ENCODE data around the gene TRAPPC12.

TRAPPC12 gene

GRCh38 chr2:3396920-3397559 lies 17.5 kb downstream of the TRAPPC12 start:
- H3K27me3 ChIP-seq (ENCODE audit: insufficient read depth, low read length, poor library complexity) = no peaks in the 10 kb centered on the region
- H2AK5ac ChIP-seq (ENCODE audit: low read length) = no peak overlapping the region
- H3K18ac ChIP-seq (ENCODE audit: low read length) = no peak overlapping the region
- no peak overlapping the region for H3K9ac ChIP-seq (ENCODE audit: low read length)
- no peak overlapping the region for H2BK5ac ChIP-seq (ENCODE audit: low read length)
- no peak overlapping the region for H4K8ac ChIP-seq (ENCODE audit: low read depth, low read length)
- DNase-seq = no peak
- no peak overlapping the region for H2BK15ac ChIP-seq (replicated peaks; ENCODE audit: low read depth)
- no CpG with 5 or more reads among the region's 1 CpG for whole genome bisulfite sequencing (ENCODE audit: extremely low coverage, insufficient coverage, low lambda C conversion rate)
- H3K4me3 ChIP-seq (ENCODE audit: low read length) = no peak overlapping the region
- no peak overlapping the region for H3K56ac ChIP-seq (ENCODE audit: low read length)
- H3K4ac ChIP-seq (ENCODE audit: low read depth, low read length) = no peak overlapping the region
- H3K4me2 ChIP-seq (ENCODE audit: low read length) = no peak overlapping the region
- no peak overlapping the region for H4K5ac ChIP-seq (ENCODE audit: low read length)
- H3K27ac ChIP-seq (ENCODE audit: low read depth, low read length) = no peak overlapping the region
- H3K79me1 ChIP-seq (ENCODE audit: low read length) = peaks cover 9% of the 10 kb centered on the region
- no peaks in the 10 kb centered on the region for H3K79me2 ChIP-seq (ENCODE audit: control insufficient read depth, insufficient read depth, low read length)
- peaks cover 2% of the 10 kb centered on the region for H3K4me1 ChIP-seq (ENCODE audit: control insufficient read depth, low read depth, low read length)
- H2BK120ac ChIP-seq (ENCODE audit: low read depth, low read length) = no peak overlapping the region
- peaks cover 1% of the 10 kb centered on the region for H3K36me3 ChIP-seq (ENCODE audit: control insufficient read depth, insufficient read depth, low read length)
- H3K23ac ChIP-seq (ENCODE audit: low read length) = no peak overlapping the region

- Histone ChIP-seq H4K8ac (ENCODE audit: low read depth, low read length) (no peak overlapping the region), H3K56ac (ENCODE audit: low read length) (no peak overlapping the region), H3K27ac (ENCODE audit: low read depth, low read length) (no peak overlapping the region), H2AK5ac (ENCODE audit: low read length) (no peak overlapping the region), H2BK15ac (replicated peaks; ENCODE audit: low read depth) (no peak overlapping the region), H3K18ac (ENCODE audit: low read length) (no peak overlapping the region), H2BK5ac (ENCODE audit: low read length) (no peak overlapping the region), H3K4me2 (ENCODE audit: low read length) (no peak overlapping the region), H3K9ac (ENCODE audit: low read length) (no peak overlapping the region), H2BK120ac (ENCODE audit: low read depth, low read length) (no peak overlapping the region), H3K79me2 (ENCODE audit: control insufficient read depth, insufficient read depth, low read length) (no peaks in the 10 kb centered on the region), H3K4me1 (ENCODE audit: control insufficient read depth, low read depth, low read length) (peaks cover 2% of the 10 kb centered on the region), H3K27me3 (ENCODE audit: insufficient read depth, low read length, poor library complexity) (no peaks in the 10 kb centered on the region), H3K23ac (ENCODE audit: low read length) (no peak overlapping the region), H4K5ac (ENCODE audit: low read length) (no peak overlapping the region), H3K4me3 (ENCODE audit: low read length) (no peak overlapping the region), H3K4ac (ENCODE audit: low read depth, low read length) (no peak overlapping the region), H3K36me3 (ENCODE audit: control insufficient read depth, insufficient read depth, low read length) (peaks cover 3% of the 10 kb centered on the region), H3K79me1 (ENCODE audit: low read length) (peaks cover 8% of the 10 kb centered on the region)
- WGBS (ENCODE audit: extremely low coverage, insufficient coverage, low lambda C conversion rate) = no CpG with 5 or more reads among the region's 5 CpGs
- peak; percentile 61 for DNase-seq
These were observed 19.4 kb downstream of the TRAPPC12 start for GRCh38 chr2:3398857-3399256.

DNA sequence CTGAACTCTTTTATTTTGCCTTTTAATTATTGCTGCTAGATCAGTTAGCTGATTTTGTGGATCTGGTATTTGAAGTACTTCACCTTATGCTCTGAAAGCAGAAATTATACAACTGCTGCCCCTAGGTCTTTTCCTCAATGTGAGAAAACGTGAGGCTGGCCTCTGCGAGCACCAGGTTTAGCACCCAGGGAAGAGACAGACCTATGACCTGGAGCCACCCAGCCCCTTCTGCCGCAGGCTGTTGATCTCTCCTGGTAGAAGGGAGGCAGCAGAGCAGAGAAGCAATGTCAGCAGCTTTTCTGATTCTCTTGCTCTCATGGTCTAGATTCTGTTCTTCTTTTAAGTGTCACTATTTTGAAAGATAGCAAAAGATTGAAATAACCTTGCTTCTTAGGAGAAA lies 19.9 kb downstream of the TRAPPC12 start:
- peaks cover 8% of the 10 kb centered on the region for H3K79me1 ChIP-seq (ENCODE audit: low read length)
- no peak overlapping the region for H3K4me3 ChIP-seq (ENCODE audit: low read length)
- peaks cover 2% of the 10 kb centered on the region for H3K36me3 ChIP-seq (ENCODE audit: control insufficient read depth, insufficient read depth, low read length)

DNA sequence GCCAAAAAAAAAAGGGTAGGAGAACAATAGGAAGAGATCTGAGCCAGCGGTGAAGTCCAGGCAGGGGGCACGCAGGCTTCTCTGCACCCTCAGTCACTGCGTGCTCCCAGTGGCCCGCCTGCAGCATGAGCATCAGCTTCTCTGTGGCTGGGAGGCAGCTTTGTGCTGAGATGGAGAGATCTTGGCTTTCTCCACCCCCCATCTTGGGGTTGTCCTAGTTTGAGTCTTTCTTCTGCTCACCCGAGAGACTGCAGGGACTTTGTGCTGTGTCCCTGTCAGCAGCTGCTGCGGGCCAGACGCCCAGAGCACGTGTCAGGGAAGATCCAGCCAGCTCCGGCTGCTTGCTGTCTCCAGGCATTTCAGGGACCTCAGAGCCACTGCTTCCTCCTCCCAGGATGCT lies 20.3 kb downstream of the TRAPPC12 start:
- Histone ChIP-seq H3K27me3 (ENCODE audit: insufficient read depth, low read length, poor library complexity) (no peaks in the 10 kb centered on the region), H3K4ac (ENCODE audit: low read depth, low read length) (no peak overlapping the region), H2BK120ac (ENCODE audit: low read depth, low read length) (no peak overlapping the region), H4K8ac (ENCODE audit: low read depth, low read length) (no peak overlapping the region), H2BK15ac (replicated peaks; ENCODE audit: low read depth) (no peak overlapping the region), H3K36me3 (ENCODE audit: control insufficient read depth, insufficient read depth, low read length) (peaks cover 2% of the 10 kb centered on the region), H3K4me1 (ENCODE audit: control insufficient read depth, low read depth, low read length) (peaks cover 2% of the 10 kb centered on the region), H3K79me2 (ENCODE audit: control insufficient read depth, insufficient read depth, low read length) (no peaks in the 10 kb centered on the region), H3K9ac (ENCODE audit: low read length) (no peak overlapping the region), H3K4me2 (ENCODE audit: low read length) (no peak overlapping the region), H3K23ac (ENCODE audit: low read length) (no peak overlapping the region), H2AK5ac (ENCODE audit: low read length) (no peak overlapping the region), H3K18ac (ENCODE audit: low read length) (no peak overlapping the region), H3K4me3 (ENCODE audit: low read length) (no peak overlapping the region), H2BK5ac (ENCODE audit: low read length) (no peak overlapping the region), H3K79me1 (ENCODE audit: low read length) (peaks cover 8% of the 10 kb centered on the region), H4K5ac (ENCODE audit: low read length) (no peak overlapping the region), H3K56ac (ENCODE audit: low read length) (no peak overlapping the region), H3K27ac (ENCODE audit: low read depth, low read length) (no peak overlapping the region)
- WGBS (ENCODE audit: extremely low coverage, insufficient coverage, low lambda C conversion rate) = no CpG with 5 or more reads among the region's 9 CpGs
- no peak for DNase-seq

More for the DNA sequence above, 19.9 kb downstream of the TRAPPC12 start:
- H3K56ac ChIP-seq (ENCODE audit: low read length) = no peak overlapping the region
- no peak for DNase-seq
- no peaks in the 10 kb centered on the region for H3K27me3 ChIP-seq (ENCODE audit: insufficient read depth, low read length, poor library complexity)
- H3K18ac ChIP-seq (ENCODE audit: low read length) = no peak overlapping the region
- H3K23ac ChIP-seq (ENCODE audit: low read length) = no peak overlapping the region
- H4K8ac ChIP-seq (ENCODE audit: low read depth, low read length) = no peak overlapping the region
- no peak overlapping the region for H4K5ac ChIP-seq (ENCODE audit: low read length)
- WGBS (ENCODE audit: extremely low coverage, insufficient coverage, low lambda C conversion rate) = no CpG with 5 or more reads among the region's 3 CpGs
- H2BK15ac ChIP-seq (replicated peaks; ENCODE audit: low read depth) = no peak overlapping the region
- H2BK5ac ChIP-seq (ENCODE audit: low read length) = no peak overlapping the region
- no peak overlapping the region for H3K27ac ChIP-seq (ENCODE audit: low read depth, low read length)
- H3K9ac ChIP-seq (ENCODE audit: low read length) = no peak overlapping the region
- no peaks in the 10 kb centered on the region for H3K79me2 ChIP-seq (ENCODE audit: control insufficient read depth, insufficient read depth, low read length)
- H2AK5ac ChIP-seq (ENCODE audit: low read length) = no peak overlapping the region
- peaks cover 2% of the 10 kb centered on the region for H3K4me1 ChIP-seq (ENCODE audit: control insufficient read depth, low read depth, low read length)
- no peak overlapping the region for H2BK120ac ChIP-seq (ENCODE audit: low read depth, low read length)
- no peak overlapping the region for H3K4ac ChIP-seq (ENCODE audit: low read depth, low read length)
- H3K4me2 ChIP-seq (ENCODE audit: low read length) = no peak overlapping the region

DNA sequence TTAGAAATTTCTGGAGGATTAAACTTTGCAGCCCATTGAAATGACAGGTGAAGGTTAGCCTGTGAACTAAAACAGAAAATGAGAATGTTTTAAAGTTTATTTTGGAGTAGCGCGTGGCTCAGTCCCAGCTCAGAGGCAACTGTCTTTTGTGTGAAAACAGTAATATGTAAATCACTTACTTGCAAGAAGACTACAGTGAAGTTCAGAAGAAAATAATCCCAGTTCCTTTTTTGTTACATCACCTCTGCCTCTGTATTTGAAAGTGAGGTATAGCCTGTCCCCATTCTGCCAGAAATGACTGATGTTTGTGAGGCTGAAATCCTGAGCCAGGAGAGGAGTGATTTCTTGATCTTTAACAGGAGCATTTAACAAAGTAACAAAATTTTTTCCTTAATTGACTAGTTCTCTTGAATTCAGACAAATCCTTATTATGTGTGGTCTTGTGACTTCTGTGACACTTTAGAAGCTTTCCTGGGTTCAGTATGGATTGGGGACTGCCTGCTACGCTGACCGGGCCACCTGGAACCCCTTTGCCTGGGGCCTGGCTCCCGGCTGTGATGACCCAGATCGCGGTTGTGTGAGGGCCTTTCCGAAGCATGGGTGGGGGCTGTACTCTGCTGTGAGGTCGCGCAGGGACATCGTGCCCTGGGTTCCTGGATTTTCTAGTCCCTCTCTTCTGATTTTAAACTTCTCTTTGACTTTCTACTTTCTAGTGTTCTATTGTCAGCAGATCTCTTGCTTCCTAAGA lies 24.3 kb downstream of the TRAPPC12 start:
- Histone ChIP-seq H3K79me2 (ENCODE audit: control insufficient read depth, insufficient read depth, low read length) (no peaks in the 10 kb centered on the region), H3K23ac (ENCODE audit: low read length) (no peak overlapping the region), H3K4me2 (ENCODE audit: low read length) (no peak overlapping the region), H3K4me3 (ENCODE audit: low read length) (no peak overlapping the region), H3K27me3 (ENCODE audit: insufficient read depth, low read length, poor library complexity) (no peaks in the 10 kb centered on the region), H3K79me1 (ENCODE audit: low read length) (peaks cover 3% of the 10 kb centered on the region), H2BK5ac (ENCODE audit: low read length) (no peak overlapping the region), H3K18ac (ENCODE audit: low read length) (no peak overlapping the region), H3K56ac (ENCODE audit: low read length) (no peak overlapping the region), H4K5ac (ENCODE audit: low read length) (no peak overlapping the region), H3K4ac (ENCODE audit: low read depth, low read length) (no peak overlapping the region), H3K9ac (ENCODE audit: low read length) (no peak overlapping the region), H4K8ac (ENCODE audit: low read depth, low read length) (no peak overlapping the region), H2AK5ac (ENCODE audit: low read length) (no peak overlapping the region), H3K27ac (ENCODE audit: low read depth, low read length) (no peak overlapping the region), H3K4me1 (ENCODE audit: control insufficient read depth, low read depth, low read length) (peaks cover under 1% of the 10 kb centered on the region), H3K36me3 (ENCODE audit: control insufficient read depth, insufficient read depth, low read length) (peaks cover 2% of the 10 kb centered on the region), H2BK15ac (replicated peaks; ENCODE audit: low read depth) (no peak overlapping the region), H2BK120ac (ENCODE audit: low read depth, low read length) (no peak overlapping the region)
- DNase-seq = no peak
- WGBS (ENCODE audit: extremely low coverage, insufficient coverage, low lambda C conversion rate) = no CpG with 5 or more reads among the region's 11 CpGs

Data from mesendoderm (in vitro differentiated cells).